A549 (cell line): ENCODE results near the gene CERKL.

ENCODE experiments used
- CTCF ChIP-seq: fragments of >200 bp; sonication (Bioruptor Twin); formaldehyde crosslinking; IDR thresholded peaks from 3 replicates; pipeline ENCODE4 v1.5.1; 2016
- ESRRA ChIP-seq: fragments of 150-350 bp; IDR thresholded peaks from 2 replicates; pipeline ENCODE4 v1.6.1; 2014; ENCODE audit warnings: mild to moderate bottlenecking, low read length, borderline replicate concordance
- MAX ChIP-seq: IDR thresholded peaks from 2 replicates; pipeline ENCODE4 v1.6.1; 2012
- RAD21 ChIP-seq, 2 experiments: fragments of >200 bp in 1 of 2; sonication (Bioruptor Twin) in 1 of 2; formaldehyde crosslinking in 1 of 2; IDR thresholded peaks in 1 of 2; conservative IDR thresholded peaks in 1 of 2; 2 replicates in 1 of 2; 3 replicates in 1 of 2; pipeline ENCODE4 v1.6.1; 2012 to 2018; ENCODE audit warnings: inconsistent platforms in 1 of 2
- RCOR1 ChIP-seq: fragments of 150-350 bp; IDR thresholded peaks from 2 replicates; pipeline ENCODE4 v1.6.1; 2014; ENCODE audit warnings: antibody characterized with exemption, low read length, low read depth
- REST ChIP-seq: fragments of 200-600 bp; sonication (generic); IDR thresholded peaks from 2 replicates; pipeline ENCODE4 v1.6.1; 2016; ENCODE audit warnings: antibody characterized with exemption, mild to moderate bottlenecking, moderate library complexity
- ZNF302 ChIP-seq: fragments of 250-450 bp; sonication (Bioruptor Pico); IDR thresholded peaks from 2 replicates; pipeline ENCODE4 v1.9.0; 2021; ENCODE audit warnings: inconsistent platforms, mild to moderate bottlenecking, moderate library complexity

GRCh38 chr2:181670632-181671031 lies 13.7 kb upstream of the CERKL start:
- no peak for TF ChIP-seq MAX
- TF ChIP-seq REST, result no peak
- no peak for TF ChIP-seq CTCF
- TF ChIP-seq ESRRA, result no peak
- no peak for TF ChIP-seq RAD21 (conservative IDR thresholded peaks at IDR 0.05 in 1 of 2, IDR thresholded peaks at IDR 0.05 in 1 of 2)
- no peak for TF ChIP-seq RCOR1
- TF ChIP-seq ZNF302 (CRISPR knock-in tag), result no peak
